T-helper 17 cell (primary cell): ENCODE data around the gene ACOT7. TPM values are rescaled to one million over a fixed set of nuclear protein-coding genes. Genes with fewer than 3 reads are reported as not detected.
"Not testable (repeated sequence)": the region's sequence is repeated elsewhere in the genome, so short reads cannot be mapped to it uniquely, and the experiment has no call there.

ENCODE experiments used
- ATAC-seq: fragments of 150-1000 bp; cut with Tn5 transposase; 2 replicates; pipeline ENCODE4 v1.10.0; 2021; ENCODE audit warnings: mild to moderate bottlenecking, moderate library complexity
- DNase-seq, 3 donors: peaks; one replicate each; pipeline versions ENCODE4 v3.0.0 to v3.0.0-alpha.2; 2020 to 2021
- H3K9me3 ChIP-seq: one replicate; pipeline ENCODE4 v1.7.0; 2013; ENCODE audit warnings: low read length, mild to moderate bottlenecking; ENCODE audit not compliant: control insufficient read depth, poor library complexity, severe bottlenecking
- H3K27ac Mint-ChIP-seq: one replicate; pipeline ENCODE4 v1.8.0; 2022; ENCODE audit warnings: mild to moderate bottlenecking, moderate library complexity, mixed read lengths
- H3K27me3 Mint-ChIP-seq: one replicate; pipeline ENCODE4 v1.8.0; 2022; ENCODE audit warnings: mixed read lengths
- H3K36me3 Mint-ChIP-seq: one replicate; pipeline ENCODE4 v1.8.0; 2022; ENCODE audit warnings: low read depth, mixed read lengths
- H3K4me1 Mint-ChIP-seq: one replicate; pipeline ENCODE4 v1.8.0; 2022; ENCODE audit warnings: mild to moderate bottlenecking, mixed read lengths
- H3K4me3 Mint-ChIP-seq: one replicate; pipeline ENCODE4 v1.8.0; 2022; ENCODE audit warnings: mild to moderate bottlenecking, moderate library complexity, mixed read lengths
- total RNA-seq, 4 donors: library from RNA in 2 of 4; stranded (reverse) in 2 of 4; gene quantifications; one replicate each; pipeline ENCODE4 v1.2.3 and lab custom pipeline; 2022 to 2026

Gene ACOT7
- total RNA-seq, 2 donors from 2014 or later = 4.9 to 7.1 TPM

DNA sequence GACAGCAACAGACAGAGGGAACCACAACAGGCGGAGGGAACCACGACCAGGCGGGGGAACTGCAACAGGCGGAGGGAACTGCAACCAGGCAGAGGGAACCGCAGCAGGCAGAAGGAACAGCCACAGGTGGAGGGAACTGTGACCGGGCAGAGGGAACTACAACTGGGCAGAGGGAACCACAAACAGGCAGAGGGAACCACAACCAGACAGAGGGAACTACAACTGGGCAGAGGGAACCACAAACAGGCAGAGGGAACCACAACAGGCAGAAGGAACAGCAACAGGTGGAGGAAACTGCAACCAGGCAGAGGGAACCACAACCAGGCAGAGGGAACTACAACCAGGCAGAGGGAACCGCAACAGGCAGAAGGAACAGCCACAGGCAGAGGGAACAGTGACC, 85.9 kb downstream of the ACOT7 start:
- H3K27me3 Mint-ChIP-seq, ATAC-seq, H3K4me3 Mint-ChIP-seq, H3K9me3 ChIP-seq, H3K27ac Mint-ChIP-seq, DNase-seq, H3K36me3 Mint-ChIP-seq, H3K4me1 Mint-ChIP-seq: not testable (repeated sequence)

DNA sequence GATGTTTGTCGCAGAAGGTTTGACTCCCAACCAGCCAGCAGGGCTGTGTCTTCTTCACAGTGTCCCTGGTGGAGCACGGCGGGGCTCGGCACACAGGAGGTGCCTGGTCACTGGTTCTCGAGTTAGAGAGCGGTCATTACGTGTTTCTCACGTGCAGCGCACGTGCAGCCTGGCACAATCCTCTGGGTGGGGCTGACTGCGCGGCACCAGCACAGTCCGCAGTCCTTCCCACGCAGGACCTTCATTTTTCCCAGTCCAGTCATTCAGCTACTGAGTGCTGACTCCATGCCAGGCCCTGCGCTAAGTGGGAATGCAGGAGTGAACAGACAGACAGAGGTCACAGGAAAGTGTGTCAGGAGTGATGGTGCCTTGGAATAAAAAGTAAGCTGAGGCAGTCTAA, 86.5 kb downstream of the ACOT7 start:
- no peak overlapping the region for H3K4me3 Mint-ChIP-seq
- peaks cover 2% of the 10 kb centered on the region for H3K36me3 Mint-ChIP-seq
- H3K27ac Mint-ChIP-seq = no peak overlapping the region
- DNase-seq (no peak), ATAC-seq (no peak)
- H3K4me1 Mint-ChIP-seq = no peaks in the 10 kb centered on the region
- no peaks in the 10 kb centered on the region for H3K9me3 ChIP-seq
- H3K27me3 Mint-ChIP-seq = no peaks in the 10 kb centered on the region

DNA sequence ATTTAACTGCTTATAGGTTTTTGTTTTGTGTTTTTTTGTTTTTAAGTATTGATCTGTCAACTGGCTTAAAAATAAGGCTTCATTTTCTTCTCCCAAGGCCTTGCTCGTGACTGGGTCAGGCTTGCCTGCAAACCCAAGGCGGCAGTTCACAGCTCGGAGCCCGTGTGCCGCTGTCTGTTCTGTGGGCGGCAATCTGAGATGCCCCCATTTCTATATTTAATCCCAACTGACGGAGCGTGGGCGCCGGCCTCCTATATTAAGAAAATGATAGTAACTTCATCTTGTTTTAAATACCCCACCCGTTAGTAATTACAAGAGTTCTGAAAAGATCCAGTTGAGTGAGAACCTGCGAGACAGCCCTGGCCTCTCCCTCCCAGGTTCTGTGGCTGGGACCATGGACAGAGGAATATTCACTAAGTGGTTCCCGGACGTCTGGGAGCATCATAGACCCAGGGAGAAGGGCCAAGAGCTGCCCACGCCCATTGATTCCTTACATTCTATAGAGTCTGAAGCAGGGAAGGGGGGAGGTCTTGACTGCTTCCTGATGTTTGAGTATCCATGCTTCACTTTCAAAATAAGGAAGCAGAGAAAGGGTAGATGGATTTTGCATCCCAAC, 90.1 kb downstream of the ACOT7 start:
- H3K27me3 Mint-ChIP-seq = no peaks in the 10 kb centered on the region
- ATAC-seq (no peak), DNase-seq (no peak)
- H3K4me1 Mint-ChIP-seq = peaks cover 4% of the 10 kb centered on the region
- H3K36me3 Mint-ChIP-seq = no peaks in the 10 kb centered on the region
- no peaks in the 10 kb centered on the region for H3K9me3 ChIP-seq
- H3K4me3 Mint-ChIP-seq = no peak overlapping the region
- H3K27ac Mint-ChIP-seq = no peak overlapping the region

DNA sequence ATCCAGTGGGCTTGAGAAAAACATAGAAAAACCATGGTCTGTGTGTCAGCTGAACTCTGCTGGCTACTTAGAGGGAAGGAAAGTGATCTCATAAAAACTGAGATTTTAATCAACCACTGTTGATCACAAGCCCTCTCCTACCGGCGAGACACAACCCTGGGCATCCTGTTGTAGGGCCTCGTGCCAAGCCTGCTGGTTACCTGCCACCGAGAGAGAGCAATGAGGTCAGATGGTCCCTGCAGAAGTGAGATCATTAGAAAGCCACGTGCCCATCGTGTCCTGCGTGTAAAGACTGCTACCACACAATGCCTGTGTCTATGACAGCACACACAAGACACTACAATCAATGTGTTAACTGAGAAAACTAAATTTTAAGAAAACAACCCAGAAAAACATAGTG, 91.0 kb downstream of the ACOT7 start:
- no peaks in the 10 kb centered on the region for H3K9me3 ChIP-seq
- ATAC-seq (no peak), DNase-seq (no peak)
- Mint-ChIP-seq H3K36me3 (peaks cover under 1% of the 10 kb centered on the region), H3K27me3 (no peaks in the 10 kb centered on the region), H3K4me3 (no peak overlapping the region), H3K4me1 (peaks cover 5% of the 10 kb centered on the region), H3K27ac (no peak overlapping the region)

DNA sequence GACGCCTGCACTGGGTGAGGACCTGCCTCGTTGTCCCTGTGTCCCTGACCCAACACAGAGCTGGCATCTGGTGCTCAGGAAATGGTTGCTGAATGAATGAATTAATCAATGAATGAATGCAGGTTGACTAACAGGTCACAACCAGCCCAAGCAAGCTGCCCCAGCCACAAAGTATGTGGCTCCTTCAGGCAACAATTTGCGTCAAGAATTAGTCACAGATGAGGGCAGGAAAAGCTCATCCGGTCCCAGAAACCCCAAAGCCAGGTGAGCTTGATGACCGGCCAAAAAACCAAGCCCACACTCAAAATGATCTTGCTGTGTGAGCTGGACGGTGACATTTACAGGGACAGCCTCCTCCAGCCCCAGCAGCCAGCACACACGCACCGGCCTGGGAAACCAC, 92.0 kb downstream of the ACOT7 start:
- H3K27me3 Mint-ChIP-seq = no peaks in the 10 kb centered on the region
- H3K27ac Mint-ChIP-seq = no peak overlapping the region
- no peak for ATAC-seq
- H3K4me1 Mint-ChIP-seq = peaks cover 7% of the 10 kb centered on the region
- no peaks in the 10 kb centered on the region for H3K9me3 ChIP-seq
- H3K36me3 Mint-ChIP-seq = peaks cover 2% of the 10 kb centered on the region
- no peak overlapping the region for H3K4me3 Mint-ChIP-seq
- DNase-seq = no peak

DNA sequence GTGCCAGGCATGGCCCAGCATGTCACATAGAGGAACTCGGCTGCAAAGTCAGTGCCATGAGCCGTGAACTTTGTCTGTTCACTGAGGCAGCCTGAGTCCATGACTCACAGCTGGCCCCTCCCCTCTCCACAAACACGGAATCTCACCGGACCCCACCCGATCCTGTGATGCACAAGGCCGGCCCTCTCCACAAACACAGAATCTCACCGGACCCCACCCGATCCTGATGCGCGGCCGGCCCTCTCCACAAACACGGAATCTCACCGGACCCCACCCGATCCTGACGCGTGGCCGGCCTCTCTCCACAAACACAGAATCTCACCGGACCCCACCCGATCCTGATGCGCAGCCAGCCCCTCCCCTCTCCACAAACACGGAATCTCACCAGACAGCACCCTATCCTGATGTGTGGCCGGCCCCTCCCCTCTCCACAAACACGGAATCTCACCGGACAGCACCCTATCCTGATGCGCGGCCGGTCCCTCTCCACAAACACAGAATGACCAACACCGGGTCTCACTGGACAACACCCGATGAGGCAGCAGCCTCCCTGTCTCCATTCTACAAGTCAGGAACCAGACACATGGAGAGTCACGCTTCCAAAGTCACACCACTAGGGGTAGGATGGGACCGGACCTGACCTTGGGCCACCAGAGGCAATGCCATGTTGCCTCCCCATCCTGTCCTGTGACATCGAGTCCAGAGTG, 93.1 kb downstream of the ACOT7 start:
- peaks cover 2% of the 10 kb centered on the region for H3K36me3 Mint-ChIP-seq
- no peaks in the 10 kb centered on the region for H3K9me3 ChIP-seq
- ATAC-seq = no peak
- H3K4me1 Mint-ChIP-seq = peaks cover 7% of the 10 kb centered on the region
- DNase-seq = no peak
- H3K4me3 Mint-ChIP-seq = no peak overlapping the region
- H3K27ac Mint-ChIP-seq = no peak overlapping the region
- no peaks in the 10 kb centered on the region for H3K27me3 Mint-ChIP-seq

DNA sequence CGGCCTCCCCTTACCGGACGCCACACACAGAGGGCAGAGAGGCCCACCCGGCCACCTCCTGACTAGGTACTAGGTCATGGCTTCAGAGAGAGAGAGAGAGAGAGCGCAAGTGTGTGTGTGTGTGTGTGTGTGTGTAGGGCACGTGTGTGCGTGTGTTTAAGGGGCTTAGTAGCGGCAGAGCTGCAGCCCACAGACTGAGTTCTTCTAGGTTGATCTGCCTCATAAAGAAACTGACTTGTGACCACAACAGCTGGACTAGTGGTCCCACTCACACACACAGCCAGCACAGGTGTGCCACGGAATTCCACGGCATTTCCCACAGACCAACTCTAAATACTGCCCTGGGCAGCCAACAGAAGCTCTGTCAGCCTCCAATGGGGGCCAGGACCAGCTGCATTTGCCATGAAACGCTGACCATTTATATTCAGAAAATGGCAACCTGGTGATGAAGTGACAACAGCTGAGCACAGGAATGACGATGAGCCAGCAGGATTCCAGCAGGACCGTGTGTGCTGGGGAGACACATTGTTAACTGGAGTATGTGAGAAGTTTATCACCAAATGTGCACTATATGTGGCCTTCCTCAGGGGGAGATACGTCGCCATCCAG, 93.9 kb downstream of the ACOT7 start:
- H3K4me1 Mint-ChIP-seq = peaks cover 8% of the 10 kb centered on the region
- DNase-seq = no peak
- H3K27ac Mint-ChIP-seq = no peak overlapping the region
- H3K9me3 ChIP-seq = no peaks in the 10 kb centered on the region
- ATAC-seq = no peak
- H3K27me3 Mint-ChIP-seq = no peaks in the 10 kb centered on the region
- H3K4me3 Mint-ChIP-seq = no peak overlapping the region
- H3K36me3 Mint-ChIP-seq = peaks cover 2% of the 10 kb centered on the region

DNA sequence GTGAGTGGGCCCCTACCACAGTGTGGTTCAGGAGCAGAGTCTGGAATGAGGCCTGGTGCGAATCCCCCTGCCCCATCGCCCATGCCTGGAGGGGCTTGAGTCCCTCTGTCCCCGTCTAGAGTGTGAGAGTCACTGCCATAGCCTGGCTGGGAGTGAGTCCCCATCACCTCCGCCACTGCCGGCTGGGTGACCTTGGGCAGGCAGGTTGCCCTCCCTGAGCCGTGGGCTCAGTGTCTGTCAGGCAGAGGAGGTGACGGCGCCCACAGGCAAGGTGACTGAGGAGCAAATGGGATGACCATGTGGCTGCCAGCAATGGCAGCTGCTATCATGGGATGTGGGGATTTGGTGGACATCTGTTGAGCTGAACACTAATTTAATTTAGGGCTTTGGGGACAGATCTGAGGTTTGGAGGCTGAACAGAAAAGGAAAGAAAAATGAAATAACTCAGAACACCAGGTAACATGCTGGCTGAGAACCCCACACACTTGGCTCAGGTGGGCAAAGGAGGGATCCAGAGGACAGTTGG, 94.6 kb downstream of the ACOT7 start:
- H3K4me3 Mint-ChIP-seq = no peak overlapping the region
- peaks cover 11% of the 10 kb centered on the region for H3K4me1 Mint-ChIP-seq
- peaks cover 2% of the 10 kb centered on the region for H3K36me3 Mint-ChIP-seq
- no peak overlapping the region for H3K27ac Mint-ChIP-seq
- DNase-seq = no peak
- ATAC-seq = no peak
- no peaks in the 10 kb centered on the region for H3K27me3 Mint-ChIP-seq
- H3K9me3 ChIP-seq = no peaks in the 10 kb centered on the region

DNA sequence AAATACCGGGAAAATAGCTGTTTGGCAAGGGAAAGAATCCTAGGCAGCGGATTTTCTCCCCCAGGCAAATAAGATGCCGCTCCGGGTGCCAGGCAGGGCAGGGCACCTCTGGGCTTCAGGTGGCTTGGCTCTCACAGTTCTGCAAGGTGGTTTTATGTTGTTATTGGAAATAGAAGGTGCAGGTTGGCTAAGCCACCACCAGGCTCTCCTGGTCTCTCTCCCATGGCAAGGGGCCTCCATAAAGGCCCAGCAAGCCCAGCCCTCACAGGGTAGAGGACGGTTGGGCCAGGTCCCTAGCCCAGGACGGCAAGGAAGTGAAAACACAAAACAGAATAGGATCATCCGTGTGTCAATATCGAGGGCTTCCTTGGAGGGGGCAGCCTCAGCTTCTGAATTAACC, 95.0 kb downstream of the ACOT7 start:
- H3K27ac Mint-ChIP-seq = peak overlapping the region; percentile 6
- ATAC-seq (no peak), DNase-seq (no peak)
- peaks cover 2% of the 10 kb centered on the region for H3K36me3 Mint-ChIP-seq
- no peak overlapping the region for H3K4me3 Mint-ChIP-seq
- H3K9me3 ChIP-seq = no peaks in the 10 kb centered on the region
- no peaks in the 10 kb centered on the region for H3K27me3 Mint-ChIP-seq
- H3K4me1 Mint-ChIP-seq = peaks cover 13% of the 10 kb centered on the region

DNA sequence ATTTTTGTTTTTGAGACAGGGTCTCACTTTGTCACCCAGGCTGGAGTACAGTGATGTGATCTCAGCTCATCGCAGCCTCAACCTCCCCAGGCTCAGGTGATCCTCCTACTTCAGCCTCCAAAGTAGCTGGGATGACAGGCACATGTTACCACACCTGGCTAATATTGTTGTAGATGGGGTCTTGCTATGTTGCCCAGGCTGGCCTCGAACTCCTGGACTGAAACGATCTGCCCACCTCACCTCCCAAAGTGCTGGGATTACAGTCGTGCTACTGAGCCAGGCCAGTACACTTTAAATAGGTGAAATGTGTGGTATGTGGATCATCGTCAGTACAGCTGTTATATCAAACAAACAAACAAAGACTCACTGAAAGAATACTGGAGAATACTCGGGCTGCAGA, 97.7 kb downstream of the ACOT7 start:
- no peak overlapping the region for H3K27ac Mint-ChIP-seq
- H3K4me1 Mint-ChIP-seq = peaks cover 13% of the 10 kb centered on the region
- H3K27me3 Mint-ChIP-seq = no peaks in the 10 kb centered on the region
- DNase-seq (no peak), ATAC-seq (no peak)
- no peaks in the 10 kb centered on the region for H3K9me3 ChIP-seq
- H3K4me3 Mint-ChIP-seq = no peak overlapping the region
- H3K36me3 Mint-ChIP-seq = peaks cover 2% of the 10 kb centered on the region

DNA sequence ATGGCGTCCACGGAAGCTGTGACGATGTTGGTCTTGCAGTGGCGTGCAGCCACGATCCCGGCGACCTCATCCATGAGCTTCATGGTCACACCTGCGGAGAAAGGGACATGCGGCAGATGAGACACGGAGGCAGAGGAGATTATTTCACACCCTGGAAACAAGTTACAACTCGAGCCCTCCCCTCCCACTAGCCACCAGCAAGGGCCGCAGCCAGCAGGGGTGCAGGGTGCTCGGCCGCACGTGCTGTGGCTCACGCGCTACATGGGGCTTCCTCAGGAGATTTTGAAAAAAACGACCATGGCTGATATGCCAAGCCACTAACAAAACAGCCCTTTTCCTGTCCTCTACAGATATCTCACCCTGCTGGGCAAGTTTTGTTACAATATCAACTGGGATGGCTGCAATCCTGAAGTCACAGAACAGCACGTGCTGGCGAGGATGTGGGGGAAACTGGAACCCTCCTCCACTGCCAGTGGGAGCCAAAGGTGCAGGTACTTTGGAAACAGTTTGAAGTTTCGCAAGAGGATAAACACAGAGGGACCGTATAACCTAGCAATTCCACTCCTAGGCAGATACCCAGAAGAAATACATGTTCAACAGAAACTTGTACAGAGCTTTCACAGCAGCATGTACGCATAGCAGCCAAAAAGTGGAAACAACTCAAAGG, 98.5 kb downstream of the ACOT7 start:
- peaks cover 10% of the 10 kb centered on the region for H3K4me1 Mint-ChIP-seq
- H3K27ac Mint-ChIP-seq = no peak overlapping the region
- DNase-seq (no peak), ATAC-seq (no peak)
- peaks cover 2% of the 10 kb centered on the region for H3K36me3 Mint-ChIP-seq
- no peak overlapping the region for H3K4me3 Mint-ChIP-seq
- H3K27me3 Mint-ChIP-seq = no peaks in the 10 kb centered on the region
- H3K9me3 ChIP-seq = no peaks in the 10 kb centered on the region

DNA sequence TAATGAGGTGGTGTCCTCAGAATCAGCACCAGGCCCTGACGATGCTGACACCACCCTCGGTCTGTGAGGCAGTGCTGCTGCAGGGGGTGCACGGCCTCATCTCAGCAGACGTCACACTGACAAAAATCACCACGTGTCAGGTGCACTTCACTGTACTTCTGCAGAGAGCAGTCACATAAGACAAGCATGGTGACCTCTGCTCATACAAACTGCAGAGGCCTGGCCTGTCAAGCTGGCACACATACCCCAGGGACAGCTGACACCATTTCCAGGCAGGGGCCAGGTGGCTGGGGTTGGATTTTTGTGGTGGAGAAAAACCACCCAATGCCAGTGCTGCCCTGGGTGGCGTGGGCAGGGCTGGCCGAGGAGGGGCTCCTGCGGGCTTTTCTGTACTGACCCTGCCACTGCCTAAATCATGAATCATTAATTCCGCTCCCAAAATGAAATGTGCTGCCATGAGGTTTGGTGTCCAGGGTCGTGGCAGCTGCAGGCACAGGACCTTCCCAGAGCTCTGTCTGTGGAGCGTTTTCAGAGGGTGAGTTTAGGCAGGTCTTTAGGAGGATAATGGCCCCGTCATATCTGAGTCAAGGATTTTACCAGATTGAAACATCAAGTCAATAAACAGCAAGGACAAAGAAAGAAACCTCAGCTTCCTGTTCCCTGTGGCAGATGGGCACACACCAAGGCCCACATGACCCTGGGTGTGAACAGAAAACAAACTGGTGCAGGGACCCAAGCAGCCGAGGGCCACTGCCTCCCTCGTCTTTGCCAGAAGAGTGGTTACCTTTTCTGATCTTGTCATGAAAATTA, 99.3 kb downstream of the ACOT7 start:
- H3K9me3 ChIP-seq = no peaks in the 10 kb centered on the region
- Mint-ChIP-seq H3K36me3 (peaks cover 2% of the 10 kb centered on the region), H3K4me1 (peaks cover 10% of the 10 kb centered on the region), H3K4me3 (no peak overlapping the region), H3K27me3 (no peaks in the 10 kb centered on the region), H3K27ac (no peak overlapping the region)
- no peak for DNase-seq
- no peak for ATAC-seq

DNA sequence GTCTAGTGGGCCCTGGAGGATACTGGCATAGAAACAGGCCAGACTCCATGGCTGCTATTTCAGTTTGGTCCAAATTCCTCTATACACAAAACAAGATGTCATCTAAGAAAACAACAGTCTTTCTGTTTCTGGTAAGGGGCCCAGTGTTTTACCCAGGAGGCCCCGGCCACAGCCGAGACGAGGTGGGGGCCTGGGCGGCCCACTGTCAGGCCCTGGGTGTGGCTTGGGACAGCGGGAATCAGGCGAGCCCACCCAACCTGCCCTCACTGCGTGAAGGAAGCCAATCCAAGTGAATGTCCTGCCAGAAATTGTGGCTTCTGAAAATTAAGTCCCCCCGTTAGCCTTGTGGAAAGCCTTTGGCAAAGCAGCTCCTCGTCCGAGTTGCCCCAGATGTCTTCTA, 101.5 kb downstream of the ACOT7 start:
- no peaks in the 10 kb centered on the region for H3K9me3 ChIP-seq
- DNase-seq (no peak), ATAC-seq (no peak)
- Mint-ChIP-seq H3K27me3 (no peaks in the 10 kb centered on the region), H3K27ac (no peak overlapping the region), H3K36me3 (no peaks in the 10 kb centered on the region), H3K4me3 (no peak overlapping the region), H3K4me1 (peaks cover 6% of the 10 kb centered on the region)
